HUDEP-2 (cell line): ENCODE data around the gene ARHGAP6.

Source experiments
- DNase-seq, 76 experiments: peaks; one replicate each; lab custom pipeline; 2025; ENCODE audit not compliant: unreplicated experiment in 76 of 76; lab: John Stamatoyannopoulos, UW

The ARHGAP6 gene

GRCh38 chrX:11336201-11336600, 329.5 kb downstream of the ARHGAP6 start:
- no peak for DNase-seq

- DNase-seq, result no peak
Observed at GRCh38 chrX:11334165-11334564, 331.6 kb downstream of the ARHGAP6 start.

- no peak for DNase-seq
Observed at GRCh38 chrX:11331788-11332187, 333.9 kb downstream of the ARHGAP6 start.

GRCh38 chrX:11329021-11329420, 336.7 kb downstream of the ARHGAP6 start:
- DNase-seq, result no peak

GRCh38 chrX:11328134-11328533, 337.6 kb downstream of the ARHGAP6 start:
- DNase-seq, result no peak

- no peak for DNase-seq
Observed at GRCh38 chrX:11321986-11322385, 343.7 kb downstream of the ARHGAP6 start.

GRCh38 chrX:11319806-11320520, 345.8 kb downstream of the ARHGAP6 start:
- DNase-seq, result no peak

GRCh38 chrX:11311706-11312105, 354.0 kb downstream of the ARHGAP6 start:
- DNase-seq, result no peak

GRCh38 chrX:11309220-11309619, 356.5 kb downstream of the ARHGAP6 start:
- no peak for DNase-seq

- DNase-seq, result no peak
Observed at GRCh38 chrX:11305641-11306040, 360.1 kb downstream of the ARHGAP6 start.

- no peak for DNase-seq
Observed at GRCh38 chrX:11304829-11305228, 360.9 kb downstream of the ARHGAP6 start.

- no peak for DNase-seq
Observed at GRCh38 chrX:11298600-11298999, 367.1 kb downstream of the ARHGAP6 start.

GRCh38 chrX:11296051-11296450, 369.7 kb downstream of the ARHGAP6 start:
- DNase-seq, result no peak

GRCh38 chrX:11293113-11293512, 372.6 kb downstream of the ARHGAP6 start, which contains the start of gene AMELX:
Gene AMELX (plus strand): TSS chrX:11293413. CDS start chrX:11294789, 1,376 bp downstream.
- no peak for DNase-seq

GRCh38 chrX:11290416-11291102, 375.2 kb downstream of the ARHGAP6 start:
- DNase-seq, result no peak

- DNase-seq, result no peak
Observed at GRCh38 chrX:11287505-11287904, 378.2 kb downstream of the ARHGAP6 start.

GRCh38 chrX:11285651-11286050, 380.1 kb downstream of the ARHGAP6 start:
- no peak for DNase-seq

GRCh38 chrX:11282043-11282442, 383.7 kb downstream of the ARHGAP6 start:
- DNase-seq, result no peak

- DNase-seq, result no peak
Observed at GRCh38 chrX:11273544-11273943, 392.2 kb downstream of the ARHGAP6 start.

GRCh38 chrX:11272863-11273262, 392.9 kb downstream of the ARHGAP6 start:
- DNase-seq, result no peak

- DNase-seq, result no peak
Observed at GRCh38 chrX:11272290-11272689, 393.4 kb downstream of the ARHGAP6 start.

- DNase-seq, result no peak
Observed at GRCh38 chrX:11269996-11270395, 395.7 kb downstream of the ARHGAP6 start.
